PC-9 (cell line): Measurements from ENCODE around the gene EDN1. TPM values are rescaled to one million over a fixed set of nuclear protein-coding genes. Genes with fewer than 3 reads are reported as not detected.

Source experiments
- BruUV-seq: library from RNA; stranded (reverse); fragments of 400-500 nt; replicated peaks from 2 replicates; lab custom pipeline; 2021; lab: Mats Ljungman, UMichigan
- CTCF ChIA-PET: fragments of 300-600 bp; sonication (Branson Sonifier 250); formaldehyde crosslinking; loops from one replicate; lab custom pipeline; 2022; ENCODE audit warnings: antibody characterized with exemption; lab: Charles Lee
- POLR2A ChIA-PET: fragments of 300-600 bp; sonication (Branson Sonifier 250); formaldehyde crosslinking; loops from one replicate; lab custom pipeline; 2022; ENCODE audit warnings: antibody characterized with exemption; ENCODE audit not compliant: unreplicated experiment; lab: Charles Lee
- DNase-seq, 2 experiments: peaks; one replicate each; pipeline versions ENCODE4 v3.0.0 to v3.0.0-alpha.2; 2015 to 2022; ENCODE audit warnings: mixed read lengths in 1 of 2
- H2AFZ ChIP-seq: fragments of 200-600 bp; sonication (generic); 2 replicates; pipeline ENCODE4 v1.8.1; 2017; ENCODE audit warnings: antibody characterized with exemption
- H3F3A ChIP-seq: fragments of 200-600 bp; sonication (generic); 2 replicates; pipeline ENCODE4 v1.8.1; 2017; ENCODE audit warnings: antibody characterized with exemption, mild to moderate bottlenecking, low read depth; ENCODE audit not compliant: insufficient read depth
- H3K27ac ChIP-seq: fragments of 200-600 bp; sonication (generic); 2 replicates; pipeline ENCODE4 v1.6.1; 2016; ENCODE audit warnings: mixed run types
- H3K27me3 ChIP-seq: fragments of 200-600 bp; sonication (generic); 2 replicates; pipeline ENCODE4 v1.6.1; 2016; ENCODE audit warnings: low read depth, mixed run types; ENCODE audit not compliant: insufficient read depth
- H3K36me3 ChIP-seq: fragments of 200-600 bp; sonication (generic); 2 replicates; pipeline ENCODE4 v1.6.1; 2016; ENCODE audit warnings: low read depth, mixed run types
- H3K4me1 ChIP-seq: fragments of 200-600 bp; sonication (generic); replicated peaks from 2 replicates; pipeline ENCODE4 v1.6.1; 2016; ENCODE audit warnings: mixed run types; ENCODE audit not compliant: insufficient read depth
- H3K4me2 ChIP-seq: fragments of 200-600 bp; sonication (generic); 2 replicates; pipeline ENCODE4 v1.6.1; 2017; ENCODE audit warnings: mixed run types
- H3K4me3 ChIP-seq: fragments of 200-600 bp; sonication (generic); 2 replicates; pipeline ENCODE4 v1.6.1; 2016; ENCODE audit warnings: mixed run types
- H3K79me2 ChIP-seq: fragments of 200-600 bp; sonication (generic); 2 replicates; pipeline ENCODE4 v1.6.1; 2017; ENCODE audit warnings: low read depth, mixed run types
- H3K9me2 ChIP-seq: fragments of 200-600 bp; sonication (generic); 2 replicates; pipeline ENCODE4 v1.8.1; 2017; ENCODE audit warnings: mild to moderate bottlenecking; ENCODE audit not compliant: insufficient read depth
- H3K9me3 ChIP-seq: fragments of 200-600 bp; sonication (generic); 2 replicates; pipeline ENCODE4 v1.8.1; 2016; ENCODE audit warnings: low read depth; ENCODE audit not compliant: insufficient read depth
- H4K20me1 ChIP-seq: fragments of 200-600 bp; sonication (generic); 2 replicates; pipeline ENCODE4 v1.8.1; 2017; ENCODE audit not compliant: insufficient read depth
- EZH2 ChIP-seq: fragments of 200-600 bp; sonication (generic); IDR thresholded peaks from 2 replicates; pipeline ENCODE4 v1.8.0; 2017; ENCODE audit warnings: antibody characterized with exemption, low read depth
- intact Hi-C: fragments of 100-400 bp; cut with micrococcal nuclease; formaldehyde crosslinking; loops from one replicate; pipeline ENCODE4 v1.10.0; 2022; ENCODE audit not compliant: unreplicated experiment
- total RNA-seq: library from RNA; stranded (reverse); gene quantifications from 2 replicates; pipeline ENCODE4 v1.2.3, GENCODE V29; 2021
- TF ChIP-seq, protein P1 (sequence below): fragments of 200-600 bp; sonication (generic); conservative IDR thresholded peaks from 2 replicates; pipeline ENCODE4 v1.6.1; 2017; ENCODE audit warnings: mixed run types, antibody characterized with exemption, mild to moderate bottlenecking, moderate library complexity

EDN1 gene
- total RNA-seq, 1 experiment from 2014 or later = 3.3 TPM

DNA sequence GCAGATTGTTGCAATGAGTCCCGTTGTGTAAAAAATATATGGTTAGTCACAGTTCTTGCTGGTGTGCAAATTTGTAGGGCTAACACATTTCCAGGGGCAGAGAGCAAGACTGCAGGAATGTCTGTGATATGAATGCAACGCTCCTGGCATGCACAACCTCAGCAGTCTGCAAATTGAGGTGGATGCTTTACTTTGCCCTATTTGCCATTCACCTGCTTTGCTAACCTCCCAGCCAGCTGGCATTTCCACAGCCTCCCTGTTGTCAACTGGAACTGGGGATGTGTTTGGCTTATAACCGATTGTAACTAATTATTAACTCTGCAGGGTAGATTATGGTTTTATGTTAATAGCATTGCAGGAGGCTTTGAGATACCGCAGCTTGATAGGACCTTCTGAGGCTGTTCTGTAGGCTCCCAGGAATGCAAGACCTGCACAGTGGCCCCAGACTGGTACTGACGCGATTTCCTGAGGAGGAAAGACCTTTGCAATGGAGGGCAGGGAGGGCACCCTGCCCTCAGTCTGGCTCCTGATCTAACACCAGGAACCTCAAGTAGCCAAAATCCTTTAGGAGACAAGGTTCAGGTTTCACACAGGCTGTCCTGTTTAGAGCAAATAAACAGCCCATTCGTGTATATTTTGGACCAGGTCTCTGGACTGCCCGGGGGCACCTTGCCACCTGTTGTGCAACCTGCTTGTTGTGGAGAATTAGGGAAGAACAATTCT is 53.4 kb downstream of the EDN1 start:
- CTCF ChIA-PET = interaction anchor here (0.6 kb wide), 1 partner anchor 53 kb away, joined by 5 read pairs; no protein-coding TSS in a partner anchor
- POLR2A ChIA-PET = no interaction called here
- peak overlapping the region; percentile 6; the same call in 1 of the 2 replicates for H2AFZ ChIP-seq

DNA sequence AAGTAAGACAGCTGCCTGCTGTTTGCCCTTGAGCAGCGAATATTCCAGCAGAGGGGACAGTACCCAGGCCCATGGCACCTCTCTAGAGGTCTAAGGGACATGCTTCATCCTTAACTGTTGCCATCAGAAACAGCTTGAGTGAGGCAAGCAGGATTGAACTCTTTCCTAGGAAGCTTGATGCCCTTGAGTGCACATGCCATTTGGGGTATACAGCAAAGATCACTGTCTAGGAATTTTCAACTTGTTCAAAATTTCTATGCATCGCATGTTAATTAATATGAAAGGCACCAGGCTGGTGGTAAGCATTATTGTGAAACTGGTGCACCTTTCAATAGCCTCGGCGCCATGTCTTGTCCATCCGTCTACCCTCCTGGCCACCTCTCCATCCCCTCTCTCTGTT is 54.1 kb downstream of the EDN1 start:
- TF ChIP-seq, protein P1, sequence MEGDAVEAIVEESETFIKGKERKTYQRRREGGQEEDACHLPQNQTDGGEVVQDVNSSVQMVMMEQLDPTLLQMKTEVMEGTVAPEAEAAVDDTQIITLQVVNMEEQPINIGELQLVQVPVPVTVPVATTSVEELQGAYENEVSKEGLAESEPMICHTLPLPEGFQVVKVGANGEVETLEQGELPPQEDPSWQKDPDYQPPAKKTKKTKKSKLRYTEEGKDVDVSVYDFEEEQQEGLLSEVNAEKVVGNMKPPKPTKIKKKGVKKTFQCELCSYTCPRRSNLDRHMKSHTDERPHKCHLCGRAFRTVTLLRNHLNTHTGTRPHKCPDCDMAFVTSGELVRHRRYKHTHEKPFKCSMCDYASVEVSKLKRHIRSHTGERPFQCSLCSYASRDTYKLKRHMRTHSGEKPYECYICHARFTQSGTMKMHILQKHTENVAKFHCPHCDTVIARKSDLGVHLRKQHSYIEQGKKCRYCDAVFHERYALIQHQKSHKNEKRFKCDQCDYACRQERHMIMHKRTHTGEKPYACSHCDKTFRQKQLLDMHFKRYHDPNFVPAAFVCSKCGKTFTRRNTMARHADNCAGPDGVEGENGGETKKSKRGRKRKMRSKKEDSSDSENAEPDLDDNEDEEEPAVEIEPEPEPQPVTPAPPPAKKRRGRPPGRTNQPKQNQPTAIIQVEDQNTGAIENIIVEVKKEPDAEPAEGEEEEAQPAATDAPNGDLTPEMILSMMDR = no peak
- no peak for TF ChIP-seq EZH2
- Histone ChIP-seq H3K9me3 (no peaks in the 10 kb centered on the region), H3K79me2 (no peaks in the 10 kb centered on the region), H3K9me2 (no peaks in the 10 kb centered on the region; the same call in 1 of the 2 replicates), H3K27ac (peak overlapping the region; percentile 35), H4K20me1 (no peaks in the 10 kb centered on the region), H2AFZ (no peak overlapping the region), H3F3A (peaks cover 26% of the 10 kb centered on the region), H3K36me3 (no peaks in the 10 kb centered on the region), H3K27me3 (no peaks in the 10 kb centered on the region), H3K4me1 (peaks cover 38% of the 10 kb centered on the region), H3K4me3 (no peak overlapping the region), H3K4me2 (peak overlapping the region; percentile 45)
- BruUV-seq = no TSS peak
- intact Hi-C loops = no loop called here
- CTCF ChIA-PET = no interaction called here
- POLR2A ChIA-PET = no interaction called here
- no peak for DNase-seq

More for the DNA sequence above, 53.4 kb downstream of the EDN1 start:
- no peaks in the 10 kb centered on the region for H4K20me1 ChIP-seq
- BruUV-seq = no TSS peak
- no peaks in the 10 kb centered on the region for H3K9me3 ChIP-seq
- peak; percentile 26 to 97 for DNase-seq
- no peaks in the 10 kb centered on the region; the same call in 1 of the 2 replicates for H3K9me2 ChIP-seq
- no peak overlapping the region for H3K4me3 ChIP-seq
- no peaks in the 10 kb centered on the region for H3K27me3 ChIP-seq
- peaks cover 31% of the 10 kb centered on the region for H3K4me1 ChIP-seq
- TF ChIP-seq EZH2 = no peak
- TF ChIP-seq, protein P1 = no peak
- no peaks in the 10 kb centered on the region for H3K79me2 ChIP-seq
- intact Hi-C loops = no loop called here
- H3K4me2 ChIP-seq = peak overlapping the region; percentile 45
- H3K36me3 ChIP-seq = no peaks in the 10 kb centered on the region
- H3F3A ChIP-seq = peaks cover 25% of the 10 kb centered on the region
- H3K27ac ChIP-seq = peak overlapping the region; percentile 35

DNA sequence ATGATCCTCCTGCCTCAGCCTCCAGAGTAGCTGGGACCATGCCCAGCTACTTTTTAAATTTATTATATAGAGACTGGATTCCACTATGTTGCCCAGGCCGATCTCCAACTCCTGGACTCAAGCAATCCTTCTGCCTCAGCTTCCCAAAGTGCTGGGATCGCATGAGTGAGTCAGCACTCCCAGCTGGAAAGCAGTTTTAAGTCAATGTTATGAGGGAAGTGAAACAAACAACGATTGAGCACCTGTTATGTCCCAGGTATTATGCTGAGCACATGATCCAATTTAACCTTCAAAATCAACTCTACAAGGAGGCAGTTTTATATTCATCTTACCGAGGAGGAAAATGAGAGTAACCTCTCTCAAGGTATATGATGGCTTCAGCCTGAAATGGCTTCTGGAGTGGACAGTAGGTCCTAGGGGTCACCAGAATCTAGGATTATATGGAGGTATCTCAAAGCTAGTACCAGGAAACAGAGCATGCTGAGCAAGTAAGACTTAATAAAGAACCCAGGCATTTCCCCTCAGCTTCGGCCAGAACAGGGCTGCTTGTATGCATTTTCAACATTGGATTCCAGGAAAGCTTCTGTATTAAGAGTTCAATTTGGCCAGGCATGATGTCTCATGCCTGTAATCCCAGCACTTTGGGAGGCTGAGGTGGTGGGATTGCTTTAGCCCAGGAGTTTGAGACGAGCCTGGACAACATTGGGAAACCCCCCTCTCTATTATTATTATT is 55.0 kb downstream of the EDN1 start:
- POLR2A ChIA-PET = no interaction called here

More for the DNA sequence above, 55.0 kb downstream of the EDN1 start:
- no peaks in the 10 kb centered on the region for H4K20me1 ChIP-seq
- no peaks in the 10 kb centered on the region for H3K79me2 ChIP-seq
- no peak overlapping the region for H2AFZ ChIP-seq
- intact Hi-C loops = no loop called here
- CTCF ChIA-PET = interaction anchor here (0.6 kb wide), 1 partner anchor 550 kb away, joined by 4 read pairs; no protein-coding TSS in a partner anchor
- TF ChIP-seq EZH2 = no peak
- TF ChIP-seq, protein P1 = no peak
- H3F3A ChIP-seq = peaks cover 26% of the 10 kb centered on the region
- H3K4me3 ChIP-seq = no peak overlapping the region
- H3K9me2 ChIP-seq = no peaks in the 10 kb centered on the region
- no peak for DNase-seq
- BruUV-seq = no TSS peak
- H3K27ac ChIP-seq = no peak overlapping the region
- no peak overlapping the region for H3K4me2 ChIP-seq
- H3K9me3 ChIP-seq = no peaks in the 10 kb centered on the region
- H3K36me3 ChIP-seq = no peaks in the 10 kb centered on the region
- H3K4me1 ChIP-seq = peaks cover 40% of the 10 kb centered on the region
- H3K27me3 ChIP-seq = no peaks in the 10 kb centered on the region
